HT-29 (cell line): Measurements from ENCODE around the gene LIMS2. TPM values are rescaled to one million over a fixed set of nuclear protein-coding genes. Genes with fewer than 3 reads are reported as not detected.

ENCODE experiments used
- DNase-seq: peaks from one replicate; pipeline ENCODE4 v3.0.0-alpha.2; 2015; ENCODE audit warnings: low spot score
- total RNA-seq: library from RNA; depleted of rRNA; stranded (reverse); fragments of >200 nt; shearing (Covaris generic); gene quantifications from 2 replicates; pipeline ENCODE4 v1.2.3, GENCODE V29; 2014

LIMS2 gene
- total RNA-seq, 1 experiment from 2014 or later = 30.6 TPM

GRCh38 chr2:127701193-127701650, 25.9 kb upstream of the LIMS2 start, which contains the start of gene SFT2D3:
Gene SFT2D3, plus strand, starts transcription at chr2:127701497. Its CDS starts 32 bp downstream, at chr2:127701529.
- DNase-seq = peak; percentile 91

GRCh38 chr2:127700527-127701192, 25.3 kb upstream of the LIMS2 start:
- DNase-seq = peak; percentile 92

GRCh38 chr2:127698553-127699355, 23.4 kb upstream of the LIMS2 start:
- DNase-seq = no peak

GRCh38 chr2:127697482-127698180, 22.3 kb upstream of the LIMS2 start:
- DNase-seq = no peak

GRCh38 chr2:127695491-127696472, 20.5 kb upstream of the LIMS2 start:
- DNase-seq = no peak

GRCh38 chr2:127694986-127695385, 19.7 kb upstream of the LIMS2 start:
- DNase-seq = no peak

- no peak for DNase-seq
Measured at GRCh38 chr2:127690696-127691095, 15.4 kb upstream of the LIMS2 start.

GRCh38 chr2:127688405-127688804, 13.1 kb upstream of the LIMS2 start:
- no peak for DNase-seq

GRCh38 chr2:127685410-127686080, 10.2 kb upstream of the LIMS2 start:
- no peak for DNase-seq

- no peak for DNase-seq
Measured at GRCh38 chr2:127683757-127684156, 8.4 kb upstream of the LIMS2 start.

- no peak for DNase-seq
Measured at GRCh38 chr2:127683056-127683455, 7.7 kb upstream of the LIMS2 start.

- DNase-seq = no peak
Measured at GRCh38 chr2:127681976-127682857, 6.9 kb upstream of the LIMS2 start.

GRCh38 chr2:127681288-127681804, 6.0 kb upstream of the LIMS2 start:
- peak; percentile 12 for DNase-seq

- DNase-seq = no peak
Measured at GRCh38 chr2:127680706-127681287, 5.5 kb upstream of the LIMS2 start.

GRCh38 chr2:127679680-127680361, 4.5 kb upstream of the LIMS2 start:
- no peak for DNase-seq

GRCh38 chr2:127678991-127679390, 3.7 kb upstream of the LIMS2 start:
- DNase-seq = no peak

GRCh38 chr2:127678531-127678930, 3.2 kb upstream of the LIMS2 start:
- no peak for DNase-seq

- DNase-seq = no peak
Measured at GRCh38 chr2:127676906-127677305, 1.6 kb upstream of the LIMS2 start.
